Activated CD8-positive, alpha-beta memory T cell treated with anti-CD3 and anti-CD28 coated beads for 24 hours (primary cell): ENCODE results near the gene UEVLD.

Source experiments
- DNase-seq: peaks from one replicate; pipeline ENCODE4 v3.0.0-alpha.2; 2020

The UEVLD gene

GRCh38 chr11:18580113-18580766 is 8.3 kb downstream of the UEVLD start:
- DNase-seq = no peak

GRCh38 chr11:18578975-18579598 is 9.4 kb downstream of the UEVLD start:
- no peak for DNase-seq

DNA sequence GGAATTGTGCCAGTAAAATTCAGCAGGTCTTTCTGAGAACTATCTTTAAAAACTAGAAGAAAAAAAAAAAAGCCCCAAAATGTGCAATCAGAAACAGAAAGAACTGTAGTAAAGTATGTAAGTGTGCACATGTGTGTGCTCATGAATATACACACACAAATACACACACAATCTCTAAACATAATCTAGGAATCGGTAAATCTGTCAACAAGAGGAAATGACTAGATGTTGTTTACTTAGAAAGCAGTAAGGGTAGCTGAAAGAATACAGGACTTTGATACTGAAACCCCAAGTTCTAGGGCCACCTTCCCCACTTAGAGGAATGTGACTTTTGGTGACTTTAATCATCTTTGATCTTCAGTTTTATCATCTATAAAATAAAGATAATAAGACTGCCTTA is 13.2 kb downstream of the UEVLD start:
- no peak for DNase-seq

DNA sequence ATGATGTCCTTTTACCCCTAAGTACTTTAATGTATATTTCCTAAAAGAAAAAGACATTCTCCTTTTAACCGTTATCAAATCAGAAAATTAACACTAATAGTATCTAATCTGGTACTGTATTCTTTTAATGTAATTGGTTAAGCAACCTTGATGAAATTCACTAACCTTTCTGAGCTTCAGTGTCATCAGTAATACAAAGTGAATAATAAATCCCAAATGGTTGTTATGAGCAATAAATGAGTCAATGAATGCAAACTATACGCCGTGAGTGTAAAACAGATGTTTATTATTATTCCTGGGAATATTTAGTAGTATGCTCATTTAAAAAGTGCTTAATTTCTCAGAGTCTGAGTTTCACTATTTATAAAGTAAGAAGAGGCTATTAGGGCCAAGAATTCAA is 21.5 kb downstream of the UEVLD start:
- no peak for DNase-seq

GRCh38 chr11:18566406-18566805 is 22.1 kb downstream of the UEVLD start:
- no peak for DNase-seq

- no peak for DNase-seq
Measured at GRCh38 chr11:18564149-18564548, 24.4 kb downstream of the UEVLD start.

DNA sequence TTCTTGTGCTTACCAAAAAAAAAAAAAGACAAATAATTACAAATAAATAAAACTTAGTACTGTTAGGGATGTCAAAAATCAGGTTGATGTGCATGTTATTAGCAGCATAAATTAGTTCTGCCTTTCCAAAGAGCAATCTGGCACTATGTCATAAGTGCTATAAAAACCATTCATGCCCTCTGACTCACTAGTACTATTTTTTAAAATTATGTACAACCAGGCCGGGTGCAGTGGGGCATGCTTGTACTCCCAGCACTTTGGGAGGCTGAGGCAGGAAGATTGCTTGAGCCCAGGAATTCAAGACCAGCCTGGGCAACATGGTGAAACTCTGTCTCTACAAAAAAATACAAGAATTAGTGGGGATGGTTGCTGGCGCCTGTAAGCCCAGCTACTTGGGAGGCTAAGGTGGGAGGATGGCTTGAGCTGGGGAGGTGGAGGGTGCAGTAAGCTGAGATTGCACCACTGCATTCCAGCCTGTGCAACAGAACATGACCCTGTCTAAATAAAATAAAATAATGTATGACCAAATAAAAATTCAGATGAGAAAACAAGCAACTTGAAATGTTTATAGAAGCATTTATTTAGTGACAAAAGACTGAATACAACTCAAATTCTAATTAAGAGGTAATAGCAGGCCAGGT is 25.3 kb downstream of the UEVLD start:
- no peak for DNase-seq

GRCh38 chr11:18548001-18548400 is 40.5 kb downstream of the UEVLD start:
- no peak for DNase-seq

DNA sequence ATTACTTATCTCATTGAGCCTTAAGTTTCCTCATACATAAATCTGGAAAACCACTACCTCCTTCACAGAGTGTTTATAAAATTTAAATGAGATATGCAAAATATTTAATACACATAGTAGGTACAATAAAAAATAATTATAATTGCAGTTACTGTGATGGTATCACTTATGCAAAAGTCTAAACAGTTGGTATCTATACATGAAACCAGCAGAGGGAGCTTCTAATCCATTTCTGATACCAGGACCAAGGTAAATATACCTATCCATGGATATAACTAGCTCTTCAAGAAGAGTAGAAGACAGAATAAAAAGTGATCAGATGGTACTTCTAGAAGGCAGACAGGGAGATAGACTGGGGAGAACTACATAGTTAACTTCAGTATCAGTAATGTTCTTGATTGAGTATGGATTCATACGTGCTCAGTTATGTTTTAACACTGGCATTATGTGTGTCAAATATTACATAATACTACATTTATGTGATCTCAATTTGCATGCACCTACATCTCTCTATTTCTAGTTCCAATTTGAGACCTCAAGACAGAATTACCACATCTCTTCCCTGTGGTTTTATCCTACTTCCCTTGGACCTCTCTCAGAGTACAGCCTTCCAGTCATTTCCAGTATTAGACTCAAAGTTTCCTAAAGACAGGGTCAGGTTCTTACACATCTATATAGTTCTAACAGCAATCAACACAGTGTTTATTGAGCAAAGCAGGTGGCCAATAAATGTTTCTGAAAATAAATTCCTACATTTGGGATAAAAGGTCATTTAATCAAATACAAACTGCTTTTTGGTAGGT is 48.1 kb downstream of the UEVLD start:
- no peak for DNase-seq

DNA sequence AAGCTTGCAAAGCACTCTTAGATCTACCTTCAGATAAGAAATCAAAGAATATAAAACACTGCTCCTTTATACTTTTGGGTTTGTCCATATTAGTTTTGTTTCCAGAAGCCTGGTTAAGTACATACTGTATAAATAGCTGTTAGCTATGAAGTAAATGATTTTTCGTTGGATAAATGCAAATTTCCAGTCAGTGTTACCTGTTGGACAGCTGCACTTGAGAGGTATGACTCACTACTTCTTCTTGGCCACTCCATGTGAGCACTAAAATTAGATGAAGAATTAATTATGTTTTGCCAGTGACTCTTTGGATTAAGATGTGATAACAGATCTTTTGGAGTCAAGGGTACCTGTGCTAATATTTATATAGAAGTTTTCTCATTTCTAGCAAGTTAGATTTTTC is 52.3 kb downstream of the UEVLD start:
- no peak for DNase-seq

- no peak for DNase-seq
Measured at GRCh38 chr11:18534245-18534644, 54.3 kb downstream of the UEVLD start.

- no peak for DNase-seq
Measured at GRCh38 chr11:18533365-18533764, 55.2 kb downstream of the UEVLD start.

GRCh38 chr11:18527512-18527911 is 61.0 kb downstream of the UEVLD start:
- DNase-seq = no peak

GRCh38 chr11:18526521-18527296 is 61.8 kb downstream of the UEVLD start, which contains the start of gene TSG101:
TSG101 (minus strand) TSS chr11:18526942; CDS start chr11:18526816, 126 bp downstream.
- DNase-seq = peak; percentile 98

DNA sequence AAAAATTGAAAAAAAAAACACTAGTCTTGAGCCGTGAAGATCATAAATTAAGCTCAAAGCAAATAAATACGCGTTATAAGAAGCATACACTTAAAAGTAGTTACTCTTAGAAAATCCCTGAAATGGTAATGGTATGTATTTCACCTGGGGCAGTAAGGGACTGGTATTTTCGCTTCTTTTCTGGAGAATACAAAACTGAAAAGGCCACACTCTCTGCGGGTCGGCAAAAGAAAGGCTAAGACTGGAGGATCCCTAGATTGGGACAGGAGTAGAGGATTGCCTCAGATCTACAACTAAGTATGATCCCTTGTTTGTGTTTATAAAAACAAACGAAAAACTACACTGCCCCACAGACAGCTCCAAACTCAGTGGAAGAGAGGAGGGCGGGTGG is 62.4 kb downstream of the UEVLD start:
- DNase-seq = no peak

DNA sequence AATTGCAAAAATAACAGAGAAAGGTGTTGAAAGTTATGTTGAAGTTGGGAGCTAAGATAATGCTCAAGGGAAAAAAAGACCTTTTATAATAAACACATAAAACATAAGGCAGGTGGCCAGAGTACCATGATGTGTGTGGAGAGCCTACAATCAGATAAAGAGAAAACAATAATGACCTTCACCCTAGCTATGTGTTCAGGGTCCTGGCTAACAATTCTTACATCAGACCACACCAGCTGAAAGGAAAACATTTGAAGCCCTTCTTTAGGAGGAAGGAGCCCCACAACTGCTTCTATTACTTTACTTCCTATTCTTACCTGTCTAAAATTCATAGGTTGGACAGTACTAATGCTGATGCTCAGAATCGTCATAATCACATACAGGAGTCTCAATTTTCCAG is 64.3 kb downstream of the UEVLD start:
- DNase-seq = no peak

DNA sequence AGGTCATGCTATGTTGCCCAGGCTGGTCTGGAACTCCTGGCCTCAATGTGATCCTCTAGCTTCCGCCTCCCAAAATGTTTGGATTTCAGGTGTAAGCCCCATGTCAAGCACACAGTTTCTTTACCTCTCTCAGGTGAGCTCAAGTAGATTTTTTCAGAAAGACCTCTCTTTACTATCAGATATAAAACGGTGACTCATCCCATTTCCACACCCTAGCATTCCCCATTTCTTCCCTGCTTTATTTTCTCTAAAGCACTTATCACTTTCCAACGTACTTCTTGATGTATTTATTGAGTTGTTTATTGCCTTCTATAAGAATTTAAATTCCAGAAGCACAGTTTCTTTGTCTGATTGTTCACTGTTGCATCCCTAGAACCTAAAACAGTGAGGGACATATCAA is 65.5 kb downstream of the UEVLD start:
- no peak for DNase-seq

DNA sequence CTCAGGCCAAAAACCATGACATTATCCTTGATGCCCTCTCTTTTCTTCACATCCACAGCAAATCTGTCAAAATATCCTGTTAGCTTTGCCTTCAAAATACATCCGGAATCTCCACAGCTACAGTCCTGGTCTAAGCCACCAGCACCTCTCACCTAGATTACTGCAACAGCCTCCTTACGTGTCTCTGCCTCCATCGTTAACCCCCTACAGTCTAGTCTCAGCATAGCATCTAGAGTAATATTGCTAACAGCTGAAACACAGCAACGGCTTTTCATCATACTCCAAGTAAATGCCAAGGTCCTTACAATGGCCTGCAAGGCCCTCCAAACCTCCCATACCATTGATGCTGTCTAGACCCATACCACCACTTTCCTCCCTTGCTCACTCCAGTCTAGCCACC is 66.1 kb downstream of the UEVLD start:
- no peak for DNase-seq

- DNase-seq = no peak
Measured at GRCh38 chr11:18521122-18521521, 67.4 kb downstream of the UEVLD start.

- no peak for DNase-seq
Measured at GRCh38 chr11:18502352-18502751, 86.2 kb downstream of the UEVLD start.

- no peak for DNase-seq
Measured at GRCh38 chr11:18501629-18502028, 86.9 kb downstream of the UEVLD start.

DNA sequence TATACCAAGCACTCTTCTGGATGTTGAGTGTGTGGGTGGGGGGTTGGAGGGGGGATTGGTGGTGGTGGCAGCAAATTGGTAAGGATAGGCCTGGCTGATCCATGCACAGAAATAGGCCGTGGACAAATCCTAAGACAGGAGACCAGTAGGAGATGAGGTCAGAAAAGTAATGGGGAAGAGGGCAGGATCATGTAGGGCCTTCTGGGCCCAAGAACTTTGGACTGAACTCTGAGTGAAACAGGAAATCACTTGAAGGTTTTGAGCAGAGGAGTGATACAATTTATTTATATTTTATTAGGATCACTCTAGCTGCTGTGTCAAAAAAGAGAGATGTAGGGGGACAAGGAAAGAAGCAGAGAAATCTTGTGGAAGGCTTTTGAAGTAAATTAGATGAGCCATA is 90.5 kb downstream of the UEVLD start:
- DNase-seq = no peak

DNA sequence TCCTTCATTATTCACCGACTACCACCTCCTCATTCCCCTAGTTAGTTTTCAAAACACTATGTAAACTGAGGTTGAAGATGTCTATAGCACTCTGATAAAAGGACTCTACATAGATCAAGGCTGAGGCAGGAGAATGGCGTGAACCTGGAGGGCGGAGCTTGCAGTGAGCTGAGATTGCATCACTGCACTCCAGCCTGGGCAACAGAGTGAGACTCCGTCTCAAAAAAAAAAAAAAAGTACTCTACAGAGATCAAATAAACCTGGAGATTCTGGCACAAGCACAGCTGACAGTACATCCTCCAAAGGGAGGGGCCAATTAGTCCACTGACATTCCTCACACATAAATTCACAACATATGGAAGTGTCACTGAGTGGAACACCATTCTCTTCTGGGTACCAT is 92.8 kb downstream of the UEVLD start:
- DNase-seq = no peak
